HG03103 (cell line): ENCODE results near the gene COL18A1.

ENCODE experiments used
- ATAC-seq: cut with Tn5 transposase; IDR thresholded peaks from one replicate; pipeline ENCODE4 v1.9.1; 2021; ENCODE audit warnings: low read depth; ENCODE audit not compliant: unreplicated experiment

The COL18A1 gene

DNA sequence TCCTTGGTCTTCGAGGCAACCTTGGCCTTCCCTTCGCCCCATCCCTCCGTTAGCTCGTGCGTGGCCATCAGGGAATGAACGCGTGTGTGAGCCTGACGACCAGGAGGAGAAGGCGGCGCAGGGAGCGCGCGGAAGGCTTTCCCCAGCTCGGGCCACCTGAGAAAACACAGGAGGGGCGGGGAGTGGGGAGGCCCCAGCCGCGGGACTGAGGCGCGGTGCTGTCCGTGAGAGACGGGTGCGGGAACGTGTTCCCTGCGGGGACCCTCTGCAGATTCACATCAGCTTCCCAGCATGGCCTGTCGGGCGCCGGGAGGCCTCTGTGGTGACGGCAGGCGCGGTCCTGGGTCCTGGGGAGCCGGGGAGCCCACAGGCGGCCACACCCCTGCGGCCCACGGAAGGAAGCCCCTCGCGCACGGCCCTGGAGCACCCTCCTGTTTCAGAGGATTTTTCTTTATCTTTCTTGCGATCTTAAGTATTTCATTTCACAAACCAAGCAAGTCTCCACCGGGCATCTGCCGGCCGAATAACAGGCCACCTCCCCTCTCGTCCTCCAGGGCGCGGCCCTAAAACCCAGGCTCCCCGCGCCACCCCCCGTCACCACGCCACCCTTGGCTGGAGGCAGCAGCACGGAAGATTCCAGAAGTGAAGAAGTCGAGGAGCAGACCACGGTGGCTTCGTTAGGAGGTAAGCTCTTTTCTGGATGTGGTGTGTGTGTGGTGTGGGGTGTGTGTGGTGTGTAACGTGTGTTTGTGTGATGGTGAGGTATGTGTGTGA lies 71.0 kb downstream of the COL18A1 start:
- ATAC-seq = no peak

DNA sequence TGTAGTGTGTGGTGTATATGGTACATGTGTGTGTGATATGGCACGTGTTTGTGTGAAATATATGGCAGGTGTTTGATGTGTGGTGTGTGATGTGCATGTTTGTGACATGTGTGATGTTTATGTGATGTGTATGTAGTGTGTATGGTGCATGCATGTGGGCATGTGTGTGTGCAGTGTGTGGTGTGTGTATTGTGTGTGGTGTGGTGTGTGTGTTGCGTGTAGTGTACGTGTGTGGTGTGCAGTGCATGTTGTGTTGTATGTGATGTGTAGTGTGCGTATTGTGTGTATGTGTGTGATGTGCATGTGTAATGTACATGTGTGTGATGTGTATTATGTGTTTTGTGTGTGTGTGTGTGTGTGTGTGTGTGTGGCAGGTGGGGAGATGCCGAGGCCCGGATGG lies 71.6 kb downstream of the COL18A1 start:
- no peak for ATAC-seq

DNA sequence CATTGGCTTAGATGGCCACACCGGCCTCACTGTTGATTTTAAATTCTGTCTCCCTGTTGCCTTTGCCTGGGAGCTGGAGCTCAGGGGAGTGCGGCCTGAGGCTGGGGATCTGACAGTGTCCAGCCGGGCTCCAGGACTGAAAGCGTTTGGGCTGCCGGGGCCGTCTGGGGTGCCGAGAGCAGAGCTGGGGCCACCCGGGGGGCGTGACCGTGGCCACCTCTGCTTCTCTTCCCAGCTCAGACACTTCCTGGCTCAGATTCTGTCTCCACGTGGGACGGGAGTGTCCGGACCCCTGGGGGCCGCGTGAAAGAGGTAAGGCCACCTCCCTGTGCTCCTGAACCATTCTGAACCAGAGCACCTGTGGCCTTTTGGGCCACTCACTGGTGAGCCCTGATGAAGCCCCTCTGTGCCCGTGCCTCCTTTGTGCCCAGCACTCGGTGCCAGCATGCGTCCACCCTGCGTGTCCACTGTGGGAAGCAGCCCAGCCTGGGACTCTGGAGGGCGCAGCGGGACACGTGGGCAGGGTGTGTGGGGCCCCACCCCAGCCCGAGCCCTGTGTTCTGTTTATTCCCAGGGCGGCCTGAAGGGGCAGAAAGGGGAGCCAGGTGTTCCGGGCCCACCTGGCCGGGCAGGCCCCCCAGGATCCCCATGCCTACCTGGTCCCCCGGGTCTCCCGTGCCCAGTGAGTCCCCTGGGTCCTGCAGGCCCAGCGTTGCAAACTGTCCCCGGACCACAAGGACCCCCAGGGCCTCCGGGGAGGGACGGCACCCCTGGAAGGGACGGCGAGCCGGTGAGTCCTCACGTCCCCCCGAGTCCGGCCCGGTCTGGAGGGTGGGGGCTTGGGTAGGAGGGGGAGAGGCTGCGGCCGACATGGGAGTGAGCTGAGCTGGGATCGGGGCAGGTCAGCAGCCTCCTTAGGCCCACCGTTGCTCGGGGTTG lies 72.5 kb downstream of the COL18A1 start:
- ATAC-seq = no peak

DNA sequence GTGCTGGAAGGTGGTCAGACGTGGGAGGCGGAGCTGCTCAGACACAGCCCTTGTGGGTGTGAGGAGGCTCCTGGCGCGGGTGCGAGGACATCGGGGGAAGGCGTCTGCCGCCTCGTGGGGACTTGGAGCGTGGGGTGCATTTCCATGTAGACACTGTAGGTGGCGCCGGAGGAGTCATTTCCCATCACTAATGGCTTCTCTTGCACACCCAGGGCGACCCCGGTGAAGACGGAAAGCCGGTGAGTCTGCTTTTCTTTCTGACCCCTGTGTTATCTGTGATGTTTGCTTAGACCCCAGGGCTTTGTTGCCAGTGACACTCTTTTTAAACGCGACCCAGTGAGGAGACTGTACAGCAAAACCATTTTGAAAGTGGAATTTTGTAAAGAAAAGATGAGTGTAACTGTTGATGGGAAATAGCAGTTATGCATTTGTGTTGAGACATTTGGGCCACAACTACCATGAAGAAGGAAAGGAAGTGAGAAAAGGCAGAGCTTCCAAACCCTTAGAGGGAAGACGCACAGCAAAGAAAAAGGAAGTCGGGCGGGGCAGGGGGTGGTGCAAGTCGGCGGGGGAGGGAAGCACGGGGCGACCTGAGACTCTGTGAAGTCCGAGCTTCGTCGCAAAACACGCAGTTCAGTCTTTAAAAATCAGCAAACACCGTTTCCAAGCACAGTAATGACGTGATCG lies 73.3 kb downstream of the COL18A1 start:
- ATAC-seq = no peak

DNA sequence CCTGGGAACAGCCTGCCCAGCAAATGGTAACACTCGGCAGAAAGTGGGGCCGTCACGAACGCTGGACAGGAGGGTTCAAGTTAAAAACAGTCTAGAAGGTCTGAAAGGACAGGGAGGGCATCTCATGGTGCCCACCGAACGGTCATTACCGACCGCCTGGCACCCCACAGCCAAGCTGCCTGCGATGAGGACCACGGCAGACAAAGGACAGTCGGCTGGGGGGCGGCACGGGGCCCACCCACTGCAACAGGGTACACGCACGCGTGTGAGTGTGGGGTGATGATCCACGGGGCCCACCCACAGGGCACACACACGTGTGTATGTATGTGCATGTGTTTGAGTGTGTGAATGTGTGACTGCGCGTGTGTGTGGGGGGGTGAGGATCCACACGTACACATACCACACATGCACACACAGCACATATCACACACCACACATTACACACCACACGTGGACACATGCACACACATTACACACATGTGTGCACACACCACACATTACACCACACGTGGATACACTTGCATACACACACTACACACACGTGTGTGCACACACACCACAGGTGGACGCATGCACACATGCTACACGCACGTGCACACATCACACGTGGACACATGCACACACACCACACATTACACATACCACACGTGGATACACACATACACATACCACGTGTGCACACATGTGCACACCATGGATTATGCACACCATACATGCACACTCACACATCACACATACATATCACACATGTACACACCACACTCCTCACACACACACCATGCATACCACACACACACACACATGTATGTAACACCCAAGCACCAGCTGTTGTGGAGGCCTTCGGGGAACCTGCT lies 74.1 kb downstream of the COL18A1 start:
- no peak for ATAC-seq

DNA sequence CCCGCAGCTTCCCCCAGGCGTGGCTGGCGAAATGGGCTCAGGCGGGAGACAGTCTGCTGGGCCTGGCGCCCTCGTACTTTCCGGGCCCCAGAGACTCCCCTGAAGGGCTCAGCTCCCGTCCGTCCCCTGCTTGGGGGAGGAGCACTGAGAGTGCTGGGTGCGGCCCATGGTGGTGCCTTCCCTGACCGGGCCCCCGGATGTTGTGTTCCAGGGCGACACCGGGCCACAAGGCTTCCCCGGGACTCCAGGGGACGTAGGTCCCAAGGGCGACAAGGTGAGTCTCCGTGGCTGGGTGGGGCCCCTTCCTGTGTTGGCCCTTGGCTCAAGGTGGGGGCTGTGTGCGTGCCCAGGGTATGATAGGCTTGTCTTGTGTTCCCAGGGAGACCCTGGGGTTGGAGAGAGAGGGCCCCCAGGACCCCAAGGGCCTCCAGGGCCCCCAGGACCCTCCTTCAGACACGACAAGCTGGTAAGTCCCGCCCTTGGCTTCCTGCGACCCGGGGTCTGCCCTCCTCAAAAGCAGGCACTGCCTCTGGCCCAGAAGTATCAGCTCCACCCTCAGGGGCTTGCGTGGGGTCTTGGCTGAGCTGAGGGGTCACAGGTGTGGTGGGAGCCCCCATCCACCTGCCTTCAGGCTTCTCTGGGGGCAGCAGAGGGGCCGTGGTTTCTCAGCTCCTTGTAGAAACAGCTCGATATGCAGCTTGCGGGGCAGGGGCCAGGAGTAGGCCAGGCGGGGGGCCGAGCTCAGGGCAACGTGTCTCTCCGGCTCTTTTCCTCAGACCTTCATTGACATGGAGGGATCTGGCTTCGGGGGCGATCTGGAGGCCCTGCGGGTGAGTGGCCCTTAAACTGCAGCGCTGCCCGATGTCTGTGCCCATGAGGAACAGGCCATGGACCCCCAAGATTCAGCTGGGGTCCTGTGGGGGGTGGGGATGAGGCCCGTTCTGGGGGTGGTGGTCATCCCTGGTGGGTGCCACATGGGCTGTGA lies 75.0 kb downstream of the COL18A1 start:
- ATAC-seq = no peak

DNA sequence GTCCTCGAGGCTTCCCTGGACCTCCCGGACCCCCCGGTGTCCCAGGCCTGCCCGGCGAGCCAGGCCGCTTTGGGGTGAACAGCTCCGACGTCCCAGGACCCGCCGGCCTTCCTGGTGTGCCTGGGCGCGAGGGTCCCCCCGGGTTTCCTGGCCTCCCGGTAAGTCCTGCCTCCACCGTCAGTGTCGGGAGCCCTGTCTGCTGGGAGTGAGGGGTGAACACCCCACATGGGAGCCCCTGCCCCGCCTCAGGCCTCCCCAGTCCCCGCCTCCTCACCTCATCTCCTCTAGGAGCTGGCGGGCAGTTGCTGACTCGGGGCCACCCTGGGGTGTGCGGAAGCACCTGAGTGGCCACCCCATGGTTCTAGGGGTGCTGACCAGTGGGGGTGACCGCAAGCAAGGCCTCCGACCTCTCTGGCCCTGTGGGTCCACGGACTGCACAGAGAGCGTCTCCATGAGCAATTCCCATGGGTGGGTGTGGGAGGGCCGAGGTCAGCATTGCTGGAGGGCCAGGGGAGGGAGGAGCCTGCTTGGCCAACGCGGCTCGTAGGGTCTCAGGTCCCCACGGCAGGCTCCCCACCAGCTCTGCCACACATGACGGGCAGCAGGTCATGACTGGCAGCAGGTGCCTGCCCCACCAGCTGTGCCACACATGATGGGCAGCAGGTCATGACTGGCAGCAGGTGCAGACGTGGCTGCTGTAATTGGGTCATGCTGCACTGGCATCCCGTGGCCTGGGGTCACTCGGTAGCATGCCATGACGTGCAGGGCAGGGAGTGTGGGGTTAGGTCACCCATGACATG lies 75.9 kb downstream of the COL18A1 start:
- no peak for ATAC-seq

DNA sequence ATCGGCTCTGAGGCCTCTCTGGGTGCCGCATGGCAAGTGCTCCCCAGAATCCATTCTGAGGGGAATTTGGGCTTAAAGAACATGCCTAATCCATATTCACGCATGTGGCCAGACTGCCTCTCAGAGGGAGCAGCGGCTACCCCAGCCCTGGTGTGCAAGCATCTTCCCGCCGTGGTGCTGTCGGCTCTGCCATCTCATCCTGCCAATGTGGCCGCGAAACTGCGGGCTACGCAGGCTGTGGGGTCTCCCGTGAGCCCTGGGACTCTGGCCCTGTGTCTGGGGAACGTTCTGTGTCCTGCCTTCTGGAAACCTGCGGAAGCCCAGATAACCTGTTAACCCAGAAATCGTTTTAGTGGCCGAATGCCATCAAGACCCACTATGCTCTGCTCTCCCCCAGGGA lies 76.6 kb downstream of the COL18A1 start:
- ATAC-seq = no peak

DNA sequence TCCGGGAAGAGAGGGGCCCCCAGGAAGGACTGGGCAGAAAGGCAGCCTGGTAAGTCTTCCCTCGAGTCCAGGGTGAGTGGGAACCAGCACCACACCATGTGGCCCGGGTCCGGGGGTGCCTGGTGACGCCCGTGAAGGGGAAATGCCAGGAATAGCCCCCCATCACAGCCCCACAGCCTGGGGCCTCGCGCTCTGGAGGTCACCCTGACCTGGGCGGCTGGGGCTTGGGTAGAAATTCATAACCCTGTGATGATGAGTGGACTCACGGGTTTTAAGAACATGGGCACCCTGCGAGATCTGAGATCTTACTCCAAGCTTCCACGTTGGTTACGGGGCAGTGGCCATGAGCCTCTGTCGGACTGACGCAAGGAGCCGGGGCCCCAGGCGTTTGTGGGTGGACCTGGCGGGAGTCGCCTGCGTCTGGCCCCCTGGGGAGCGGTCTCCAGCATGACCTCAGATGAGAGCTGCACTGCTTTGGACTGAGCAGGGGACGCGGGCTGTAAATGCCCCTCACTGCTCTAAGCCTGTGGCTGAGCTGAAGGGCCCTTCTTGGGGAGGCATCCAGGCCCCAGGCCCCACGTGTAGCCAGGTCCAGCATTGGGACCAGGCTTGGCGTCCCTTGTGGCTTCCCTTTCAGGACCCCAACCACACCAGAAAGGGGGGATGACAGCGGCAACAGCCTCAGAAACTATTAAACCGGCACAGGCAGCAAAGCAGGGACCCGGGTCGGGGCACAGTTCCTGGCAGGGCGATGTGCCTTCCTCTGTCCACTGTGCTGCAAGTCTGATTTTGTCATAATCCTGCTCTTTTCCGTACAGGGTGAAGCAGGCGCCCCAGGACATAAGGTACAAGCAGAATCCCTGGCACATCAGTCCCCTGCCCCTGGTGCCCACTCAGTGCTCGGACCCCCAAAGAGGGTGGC lies 77.3 kb downstream of the COL18A1 start:
- no peak for ATAC-seq

DNA sequence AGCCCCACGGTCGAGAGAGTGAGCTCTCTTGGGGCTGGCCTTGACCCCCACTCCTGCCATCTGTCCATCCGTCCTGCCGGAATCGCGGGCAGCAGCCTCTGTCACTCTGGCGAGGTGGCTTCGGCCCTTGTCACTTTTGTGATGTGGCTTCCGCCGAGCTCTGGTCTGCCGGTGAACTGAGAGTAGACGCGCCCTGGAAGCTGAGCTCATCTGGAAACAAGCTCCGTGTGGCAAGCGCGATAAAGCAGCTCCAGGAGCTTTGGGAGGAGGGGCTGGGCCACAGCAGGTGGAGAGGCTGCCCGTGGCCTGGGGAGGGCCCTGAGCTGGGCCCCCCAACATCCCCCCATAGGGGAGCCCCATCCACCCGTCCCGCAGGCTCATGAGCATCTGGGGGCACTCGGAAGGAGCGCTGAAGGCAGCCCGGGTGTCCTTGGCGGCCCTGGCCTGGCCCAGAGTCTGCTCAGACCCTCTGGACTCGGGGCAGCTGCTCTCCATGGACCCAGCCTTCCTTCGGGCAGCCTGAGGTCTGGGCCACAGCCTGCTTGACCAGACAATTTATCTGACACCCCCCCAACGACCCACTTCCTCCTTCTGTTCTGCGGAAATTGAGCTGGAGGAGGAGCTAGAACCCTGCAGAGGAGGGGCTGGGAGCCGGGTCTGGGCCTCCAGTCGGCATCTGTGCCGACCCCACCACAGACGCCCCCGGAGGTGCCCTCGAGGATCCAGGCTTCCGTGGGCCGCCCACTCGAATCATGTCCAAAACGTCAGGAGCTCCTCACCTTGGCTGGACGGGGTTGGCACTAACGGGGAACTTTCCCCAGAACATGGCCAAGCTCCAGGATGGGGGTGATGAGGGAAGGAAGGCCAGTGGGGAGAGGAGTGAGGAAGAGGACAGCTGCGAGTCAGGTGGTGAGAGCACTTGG lies 78.2 kb downstream of the COL18A1 start:
- no peak for ATAC-seq

DNA sequence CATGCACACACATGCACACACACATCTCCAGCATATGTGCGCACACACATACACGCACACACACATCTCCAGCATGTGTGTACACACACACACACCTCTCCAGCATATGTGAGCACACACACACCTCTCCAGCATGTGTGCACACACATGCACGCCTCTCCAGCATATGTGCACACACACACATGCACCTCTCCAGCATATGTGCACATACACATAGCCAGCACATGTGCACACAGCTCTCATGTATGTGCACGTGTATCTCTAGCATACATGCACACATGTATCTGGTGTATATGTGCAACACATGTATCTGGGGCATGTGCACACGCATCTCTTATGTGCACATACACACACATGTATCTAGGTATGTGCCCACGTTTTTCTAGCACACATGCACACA lies 79.4 kb downstream of the COL18A1 start:
- no peak for ATAC-seq

DNA sequence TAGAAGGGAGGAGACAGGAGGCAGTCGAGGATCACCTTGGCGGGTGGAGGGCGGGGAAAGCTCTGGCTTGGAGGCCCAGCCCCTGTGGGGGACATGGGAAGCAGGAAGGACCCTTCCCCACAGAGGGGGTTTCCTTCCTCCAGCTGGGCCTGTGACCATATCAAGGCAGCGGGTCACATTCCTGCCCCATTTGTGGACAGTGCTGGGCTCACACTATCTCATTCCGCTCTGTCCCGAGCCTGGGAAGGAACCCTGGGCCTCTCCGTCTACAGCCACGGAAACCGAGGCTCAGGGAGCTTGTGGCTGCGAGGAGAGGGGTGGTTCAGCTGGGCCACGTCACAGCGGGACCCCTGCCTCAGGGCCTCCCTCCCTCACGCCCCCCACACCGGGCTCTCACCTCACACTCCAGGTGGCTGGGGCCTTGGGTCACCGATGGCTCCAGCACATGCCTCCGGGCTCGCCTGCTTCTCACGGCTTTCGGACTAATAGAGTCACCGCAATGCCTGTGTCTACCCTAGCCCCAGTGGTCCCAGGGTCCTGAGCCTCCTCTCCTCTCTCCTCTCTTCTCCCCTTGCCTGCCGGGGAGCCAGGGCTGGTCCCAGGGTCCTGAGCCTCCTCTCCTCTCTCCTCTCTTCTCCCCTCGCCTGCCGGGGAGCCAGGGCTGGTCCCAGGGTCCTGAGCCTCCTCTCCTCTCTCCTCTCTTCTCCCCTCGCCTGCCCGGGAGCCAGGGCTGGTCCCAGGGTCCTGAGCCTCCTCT lies 80.9 kb downstream of the COL18A1 start:
- ATAC-seq = no peak

DNA sequence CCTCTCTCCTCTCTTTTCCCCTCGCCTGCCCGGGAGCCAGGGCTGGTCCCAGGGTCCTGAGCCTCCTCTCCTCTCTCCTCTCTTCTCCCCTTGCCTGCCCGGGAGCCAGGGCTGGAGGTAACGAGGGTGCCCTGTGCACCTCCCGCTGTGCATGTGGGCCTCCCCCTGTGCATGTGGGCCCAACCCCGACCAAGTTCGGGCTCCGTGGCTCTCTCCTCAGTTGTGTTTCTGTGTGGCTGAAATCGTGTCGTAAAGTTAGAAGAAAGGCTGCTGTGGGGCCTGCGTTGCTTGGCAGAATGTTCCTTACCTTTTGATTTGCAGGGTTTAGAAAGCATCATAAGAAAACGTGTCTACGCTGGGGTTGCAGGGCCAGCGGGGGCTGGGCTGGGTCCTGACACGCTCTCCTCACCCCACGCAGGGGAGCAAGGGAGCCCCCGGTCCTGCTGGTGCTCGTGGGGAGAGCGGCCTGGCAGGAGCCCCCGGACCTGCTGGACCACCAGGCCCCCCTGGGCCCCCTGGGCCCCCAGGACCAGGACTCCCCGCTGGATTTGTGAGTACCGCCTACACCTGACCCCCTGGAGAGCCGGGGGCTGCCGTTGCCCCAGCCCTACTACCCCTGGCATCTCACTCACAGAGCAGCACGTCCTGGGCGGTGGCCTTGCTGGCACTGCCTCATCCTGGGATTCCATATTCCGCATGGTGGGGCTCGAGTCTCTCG lies 81.6 kb downstream of the COL18A1 start:
- no peak for ATAC-seq

DNA sequence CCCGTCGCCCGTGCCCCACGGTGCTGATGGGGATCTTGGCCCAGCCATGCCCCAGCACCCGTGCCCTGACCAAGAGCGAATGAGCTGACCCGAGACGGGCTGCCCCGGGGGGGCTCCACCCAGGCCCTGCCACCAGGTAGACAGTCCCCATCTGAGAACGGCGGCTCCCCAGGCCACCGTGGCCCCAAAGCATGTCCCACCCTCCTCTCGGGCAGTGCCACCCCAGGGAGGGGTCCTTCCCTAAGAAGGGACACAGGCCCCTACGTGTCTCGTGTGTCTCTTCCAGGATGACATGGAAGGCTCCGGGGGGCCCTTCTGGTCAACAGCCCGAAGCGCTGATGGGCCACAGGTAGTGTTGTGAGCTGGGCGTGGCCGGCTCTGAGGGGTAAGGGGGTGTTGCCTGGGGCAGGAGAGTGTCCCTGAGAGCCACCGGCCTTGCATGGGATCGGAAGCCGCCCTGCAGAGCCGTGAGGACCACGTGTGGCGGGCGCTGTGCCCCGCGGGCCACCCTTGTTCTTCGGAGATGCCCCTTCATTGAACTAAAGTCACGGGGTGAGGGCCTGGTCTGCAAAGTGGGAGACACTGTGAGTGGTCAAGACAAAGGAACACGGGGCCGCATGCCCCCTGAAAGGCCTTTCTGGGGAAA lies 82.3 kb downstream of the COL18A1 start:
- no peak for ATAC-seq
